ENCODE results near the gene ADAM12.
A peak's percentile ranks its signal among the peaks of the same experiment; 100 is the strongest.

The ADAM12 gene

GRCh38 chr10:126286256-126286780 lies 102.0 kb downstream of the ADAM12 start:
- no peak overlapping the region for H3K4me3 ChIP-seq (ENCODE audit: low read depth, low read length)
- DNase-seq (ENCODE audit: low read depth) = no peak

GRCh38 chr10:126283307-126283706 lies 105.0 kb downstream of the ADAM12 start:
- no peak for DNase-seq (ENCODE audit: low read depth)
- H3K4me3 ChIP-seq (ENCODE audit: low read depth, low read length) = no peak overlapping the region

GRCh38 chr10:126278851-126279250 lies 109.4 kb downstream of the ADAM12 start:
- DNase-seq (ENCODE audit: low read depth) = no peak
- no peak overlapping the region for H3K4me3 ChIP-seq (ENCODE audit: low read depth, low read length)

GRCh38 chr10:126277181-126277580 lies 111.1 kb downstream of the ADAM12 start:
- no peak for DNase-seq (ENCODE audit: low read depth)
- no peak overlapping the region for H3K4me3 ChIP-seq (ENCODE audit: low read depth, low read length)

GRCh38 chr10:126272526-126272925 lies 115.8 kb downstream of the ADAM12 start:
- no peak for DNase-seq (ENCODE audit: low read depth)
- no peak overlapping the region for H3K4me3 ChIP-seq (ENCODE audit: low read depth, low read length)

GRCh38 chr10:126270111-126270510 lies 118.2 kb downstream of the ADAM12 start:
- DNase-seq (ENCODE audit: low read depth) = peak; percentile 83
- no peak overlapping the region for H3K4me3 ChIP-seq (ENCODE audit: low read depth, low read length)

GRCh38 chr10:126268013-126268920 lies 120.0 kb downstream of the ADAM12 start:
- DNase-seq (ENCODE audit: low read depth) = no peak
- H3K4me3 ChIP-seq (ENCODE audit: low read depth, low read length) = no peak overlapping the region

- no peak for DNase-seq (ENCODE audit: low read depth)
- H3K4me3 ChIP-seq (ENCODE audit: low read depth, low read length) = no peak overlapping the region
These were observed 123.9 kb downstream of the ADAM12 start for GRCh38 chr10:126264102-126265018.

- DNase-seq (ENCODE audit: low read depth) = no peak
- H3K4me3 ChIP-seq (ENCODE audit: low read depth, low read length) = no peak overlapping the region
These were observed 125.1 kb downstream of the ADAM12 start for GRCh38 chr10:126263006-126263676.

GRCh38 chr10:126262233-126262838 lies 125.9 kb downstream of the ADAM12 start:
- DNase-seq (ENCODE audit: low read depth) = no peak
- no peak overlapping the region for H3K4me3 ChIP-seq (ENCODE audit: low read depth, low read length)

GRCh38 chr10:126259760-126260479 lies 128.4 kb downstream of the ADAM12 start:
- no peak overlapping the region for H3K4me3 ChIP-seq (ENCODE audit: low read depth, low read length)
- no peak for DNase-seq (ENCODE audit: low read depth)

GRCh38 chr10:126256864-126257263 lies 131.4 kb downstream of the ADAM12 start:
- H3K4me3 ChIP-seq (ENCODE audit: low read depth, low read length) = no peak overlapping the region
- DNase-seq (ENCODE audit: low read depth) = no peak

- no peak overlapping the region for H3K4me3 ChIP-seq (ENCODE audit: low read depth, low read length)
- no peak for DNase-seq (ENCODE audit: low read depth)
These were observed 133.0 kb downstream of the ADAM12 start for GRCh38 chr10:126255313-126255712.

GRCh38 chr10:126253611-126253998 lies 134.7 kb downstream of the ADAM12 start:
- no peak overlapping the region for H3K4me3 ChIP-seq (ENCODE audit: low read depth, low read length)
- DNase-seq (ENCODE audit: low read depth) = no peak

GRCh38 chr10:126252884-126253610 lies 135.2 kb downstream of the ADAM12 start:
- peak; percentile 99 for DNase-seq (ENCODE audit: low read depth)
- no peak overlapping the region for H3K4me3 ChIP-seq (ENCODE audit: low read depth, low read length)

GRCh38 chr10:126251778-126252407 lies 136.4 kb downstream of the ADAM12 start:
- DNase-seq (ENCODE audit: low read depth) = no peak

GRCh38 chr10:126250527-126251310 lies 137.6 kb downstream of the ADAM12 start:
- DNase-seq (ENCODE audit: low read depth) = no peak
- H3K4me3 ChIP-seq (ENCODE audit: low read depth, low read length) = no peak overlapping the region

More at GRCh38 chr10:126251778-126252407, 136.4 kb downstream of the ADAM12 start:
- H3K4me3 ChIP-seq (ENCODE audit: low read depth, low read length) = no peak overlapping the region
